Measurements from ENCODE around the gene EEF1AKMT4.
A peak's percentile ranks its signal among the peaks of the same experiment; 100 is the strongest.

The EEF1AKMT4 gene

DNA sequence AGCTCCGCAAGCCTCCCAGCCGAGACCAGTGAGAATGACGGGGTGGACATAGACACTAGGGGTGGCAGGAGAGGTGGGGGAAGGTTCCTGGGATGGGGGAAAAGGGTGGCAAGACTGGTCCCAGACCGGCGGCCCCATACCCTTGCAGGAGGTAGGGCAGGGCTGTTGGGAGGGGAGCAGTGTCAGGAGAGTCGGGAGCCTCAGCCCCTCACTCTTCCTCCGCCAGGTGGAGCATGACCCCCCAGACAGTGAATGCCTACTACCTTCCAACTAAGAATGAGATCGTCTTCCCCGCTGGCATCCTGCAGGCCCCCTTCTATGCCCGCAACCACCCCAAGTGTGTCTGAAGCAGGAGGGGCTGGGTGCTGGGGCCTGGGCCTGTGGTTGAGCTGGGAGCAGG, 40.9 kb downstream of the EEF1AKMT4 start:
- TF ChIP-seq, protein P1, sequence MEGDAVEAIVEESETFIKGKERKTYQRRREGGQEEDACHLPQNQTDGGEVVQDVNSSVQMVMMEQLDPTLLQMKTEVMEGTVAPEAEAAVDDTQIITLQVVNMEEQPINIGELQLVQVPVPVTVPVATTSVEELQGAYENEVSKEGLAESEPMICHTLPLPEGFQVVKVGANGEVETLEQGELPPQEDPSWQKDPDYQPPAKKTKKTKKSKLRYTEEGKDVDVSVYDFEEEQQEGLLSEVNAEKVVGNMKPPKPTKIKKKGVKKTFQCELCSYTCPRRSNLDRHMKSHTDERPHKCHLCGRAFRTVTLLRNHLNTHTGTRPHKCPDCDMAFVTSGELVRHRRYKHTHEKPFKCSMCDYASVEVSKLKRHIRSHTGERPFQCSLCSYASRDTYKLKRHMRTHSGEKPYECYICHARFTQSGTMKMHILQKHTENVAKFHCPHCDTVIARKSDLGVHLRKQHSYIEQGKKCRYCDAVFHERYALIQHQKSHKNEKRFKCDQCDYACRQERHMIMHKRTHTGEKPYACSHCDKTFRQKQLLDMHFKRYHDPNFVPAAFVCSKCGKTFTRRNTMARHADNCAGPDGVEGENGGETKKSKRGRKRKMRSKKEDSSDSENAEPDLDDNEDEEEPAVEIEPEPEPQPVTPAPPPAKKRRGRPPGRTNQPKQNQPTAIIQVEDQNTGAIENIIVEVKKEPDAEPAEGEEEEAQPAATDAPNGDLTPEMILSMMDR (conservative IDR thresholded peaks at IDR 0.05; ENCODE audit: low read depth, low read length), result no peak
- no peak for DNase-seq (ENCODE audit: low read depth)
- no peak overlapping the region for H3K4me3 ChIP-seq (ENCODE audit: low read length)

DNA sequence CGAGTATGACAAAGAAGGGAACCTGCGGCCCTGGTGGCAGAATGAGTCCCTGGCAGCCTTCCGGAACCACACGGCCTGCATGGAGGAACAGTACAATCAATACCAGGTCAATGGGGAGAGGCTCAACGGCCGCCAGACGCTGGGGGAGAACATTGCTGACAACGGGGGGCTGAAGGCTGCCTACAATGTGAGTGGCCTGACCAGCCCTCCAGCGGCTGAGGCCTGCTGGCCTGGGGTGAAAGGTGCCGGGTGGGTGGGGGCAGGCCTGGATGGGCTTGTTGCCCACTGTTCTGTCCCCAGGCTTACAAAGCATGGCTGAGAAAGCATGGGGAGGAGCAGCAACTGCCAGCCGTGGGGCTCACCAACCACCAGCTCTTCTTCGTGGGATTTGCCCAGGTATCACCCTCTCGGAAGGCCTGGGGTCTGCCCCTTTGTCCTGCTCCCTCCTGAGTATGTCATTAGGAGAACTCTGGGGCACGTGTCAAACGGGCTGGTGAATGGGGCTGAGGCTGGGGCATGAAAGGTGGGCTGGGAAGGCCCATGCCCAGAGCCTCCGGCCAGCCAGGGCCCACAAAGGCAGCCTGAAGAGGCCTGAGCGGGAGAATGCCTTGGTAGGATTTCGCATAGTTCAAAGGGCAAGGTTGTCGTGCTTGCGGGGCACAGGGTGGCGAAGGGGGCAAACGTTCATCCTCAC, 41.7 kb downstream of the EEF1AKMT4 start:
- no peak for DNase-seq (ENCODE audit: low read depth)
- TF ChIP-seq, protein P1 (conservative IDR thresholded peaks at IDR 0.05; ENCODE audit: low read depth, low read length), result no peak
- no peak overlapping the region for H3K4me3 ChIP-seq (ENCODE audit: low read length)

DNA sequence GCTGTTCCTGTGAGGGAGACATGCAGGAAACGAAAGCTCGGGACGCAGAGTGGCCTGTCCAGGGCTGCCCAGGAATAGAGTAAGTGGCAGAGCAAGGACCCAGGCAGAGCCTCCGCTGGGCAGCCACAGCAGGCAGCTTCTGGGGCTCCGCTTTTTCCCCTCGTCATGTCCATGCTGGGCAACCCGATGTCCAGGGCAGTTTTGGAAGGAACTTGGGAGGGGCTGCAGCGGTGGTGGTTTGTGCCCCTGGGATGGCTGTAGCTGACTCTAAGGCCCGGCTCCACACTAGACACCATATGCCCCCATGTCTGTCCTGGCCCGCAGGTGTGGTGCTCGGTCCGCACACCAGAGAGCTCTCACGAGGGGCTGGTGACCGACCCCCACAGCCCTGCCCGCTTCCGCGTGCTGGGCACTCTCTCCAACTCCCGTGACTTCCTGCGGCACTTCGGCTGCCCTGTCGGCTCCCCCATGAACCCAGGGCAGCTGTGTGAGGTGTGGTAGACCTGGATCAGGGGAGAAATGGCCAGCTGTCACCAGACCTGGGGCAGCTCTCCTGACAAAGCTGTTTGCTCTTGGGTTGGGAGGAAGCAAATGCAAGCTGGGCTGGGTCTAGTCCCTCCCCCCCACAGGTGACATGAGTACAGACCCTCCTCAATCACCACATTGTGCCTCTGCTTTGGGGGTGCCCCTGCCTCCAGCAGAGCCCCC, 42.4 kb downstream of the EEF1AKMT4 start:
- TF ChIP-seq, protein P1 (conservative IDR thresholded peaks at IDR 0.05; ENCODE audit: low read depth, low read length), result no peak
- H3K4me3 ChIP-seq (ENCODE audit: low read length), result no peak overlapping the region
- DNase-seq (ENCODE audit: low read depth), result no peak

DNA sequence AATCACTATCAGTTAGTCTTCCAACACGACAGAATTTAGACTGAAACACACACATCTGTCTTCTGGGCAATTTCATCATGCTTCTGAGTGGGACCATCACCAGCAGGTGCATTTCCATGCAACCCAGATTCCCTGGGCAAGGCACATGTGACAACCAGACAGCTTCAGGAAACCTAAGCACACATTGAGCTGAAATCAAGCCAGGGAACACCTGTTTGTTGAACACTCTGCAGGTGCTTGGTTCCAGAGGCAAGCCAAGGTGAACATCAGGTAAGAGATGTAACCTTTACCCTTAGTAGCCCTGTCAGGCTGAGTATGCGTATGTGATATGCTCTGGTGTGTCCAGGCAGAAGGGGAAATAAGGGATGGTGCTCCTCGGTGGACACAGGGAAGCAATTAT, 46.3 kb downstream of the EEF1AKMT4 start:
- TF ChIP-seq, protein P1 (conservative IDR thresholded peaks at IDR 0.05; ENCODE audit: low read depth, low read length), result no peak
- H3K4me3 ChIP-seq (ENCODE audit: low read length), result no peak overlapping the region
- DNase-seq (ENCODE audit: low read depth), result no peak

DNA sequence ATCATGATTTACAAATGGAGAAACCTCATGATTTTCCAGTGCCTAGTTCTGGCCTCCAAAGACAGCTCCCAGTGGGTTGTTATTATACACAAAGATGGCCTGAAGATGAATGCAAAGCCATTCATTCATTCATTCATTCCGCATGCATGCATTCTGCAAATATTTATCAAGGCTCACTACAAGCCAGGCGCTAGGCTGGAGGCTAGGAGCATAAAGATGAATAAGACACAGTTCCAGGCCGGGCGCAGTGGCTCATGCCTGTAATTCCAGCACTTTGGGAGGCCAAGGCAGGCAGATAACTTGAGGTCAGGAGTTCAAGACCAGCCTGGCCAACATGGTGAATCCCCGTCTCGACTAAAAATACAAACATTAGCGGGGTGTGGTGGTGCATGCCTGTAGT, 47.1 kb downstream of the EEF1AKMT4 start:
- TF ChIP-seq, protein P1 (conservative IDR thresholded peaks at IDR 0.05; ENCODE audit: low read depth, low read length), result no peak
- no peak overlapping the region for H3K4me3 ChIP-seq (ENCODE audit: low read length)
- DNase-seq (ENCODE audit: low read depth), result no peak

DNA sequence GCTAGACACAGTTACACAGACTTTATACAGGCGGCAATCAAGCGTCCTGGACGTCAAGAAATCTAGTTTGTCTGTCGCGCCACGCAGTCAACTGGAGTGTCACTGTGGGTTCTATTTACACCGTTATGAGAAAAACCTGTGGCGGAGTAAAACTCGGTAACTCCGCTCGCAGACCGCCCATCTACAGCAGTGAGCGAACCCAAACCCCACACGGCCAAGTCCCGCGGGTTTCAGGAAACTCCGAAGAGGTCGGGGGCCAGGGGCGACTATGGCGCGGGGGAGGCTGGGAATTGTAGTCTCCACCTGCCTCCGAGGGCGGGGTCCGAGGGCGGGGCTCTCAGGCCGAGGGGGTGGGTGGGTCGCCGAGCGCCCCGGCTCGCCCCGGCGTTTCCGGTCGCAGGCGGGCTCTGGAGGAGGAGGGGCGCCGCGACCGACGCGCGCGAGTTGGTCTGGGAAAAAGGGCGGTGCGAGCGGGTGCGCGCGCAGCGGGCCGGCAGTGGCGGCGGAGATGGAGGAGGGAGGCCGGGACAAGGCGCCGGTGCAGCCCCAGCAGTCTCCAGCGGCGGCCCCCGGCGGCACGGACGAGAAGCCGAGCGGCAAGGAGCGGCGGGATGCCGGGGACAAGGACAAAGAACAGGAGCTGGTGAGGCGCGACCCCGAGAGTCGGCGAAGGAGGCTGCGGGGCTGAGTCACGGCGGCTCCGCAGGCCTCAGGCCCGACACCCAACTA, 49.5 kb downstream of the EEF1AKMT4 start, which contains the start of gene PSMD2:
TSS of gene PSMD2 (plus strand) at position 483 of the 729 bp plus-strand sequence. CDS start at position 509, 26 bp downstream.
- H3K4me3 ChIP-seq (ENCODE audit: low read length), result peak within 1 kb of the TSS; percentile 98
- peak; percentile 84 for DNase-seq (ENCODE audit: low read depth)
- TF ChIP-seq, protein P1 (conservative IDR thresholded peaks at IDR 0.05; ENCODE audit: low read depth, low read length), result no peak
